GM10266 (cell line): ENCODE results near the gene MMP28.

Experiments used
- DNase-seq: peaks from one replicate; pipeline ENCODE4 v3.0.0; 2012; ENCODE audit errors: extremely low spot score
- CTCF ChIP-seq: IDR thresholded peaks from 2 replicates; pipeline ENCODE4 v1.5.1; 2012; ENCODE audit warnings: mild to moderate bottlenecking, low read depth; ENCODE audit not compliant: control insufficient read depth, insufficient read depth; ENCODE audit errors: missing control alignments

MMP28 gene

DNA sequence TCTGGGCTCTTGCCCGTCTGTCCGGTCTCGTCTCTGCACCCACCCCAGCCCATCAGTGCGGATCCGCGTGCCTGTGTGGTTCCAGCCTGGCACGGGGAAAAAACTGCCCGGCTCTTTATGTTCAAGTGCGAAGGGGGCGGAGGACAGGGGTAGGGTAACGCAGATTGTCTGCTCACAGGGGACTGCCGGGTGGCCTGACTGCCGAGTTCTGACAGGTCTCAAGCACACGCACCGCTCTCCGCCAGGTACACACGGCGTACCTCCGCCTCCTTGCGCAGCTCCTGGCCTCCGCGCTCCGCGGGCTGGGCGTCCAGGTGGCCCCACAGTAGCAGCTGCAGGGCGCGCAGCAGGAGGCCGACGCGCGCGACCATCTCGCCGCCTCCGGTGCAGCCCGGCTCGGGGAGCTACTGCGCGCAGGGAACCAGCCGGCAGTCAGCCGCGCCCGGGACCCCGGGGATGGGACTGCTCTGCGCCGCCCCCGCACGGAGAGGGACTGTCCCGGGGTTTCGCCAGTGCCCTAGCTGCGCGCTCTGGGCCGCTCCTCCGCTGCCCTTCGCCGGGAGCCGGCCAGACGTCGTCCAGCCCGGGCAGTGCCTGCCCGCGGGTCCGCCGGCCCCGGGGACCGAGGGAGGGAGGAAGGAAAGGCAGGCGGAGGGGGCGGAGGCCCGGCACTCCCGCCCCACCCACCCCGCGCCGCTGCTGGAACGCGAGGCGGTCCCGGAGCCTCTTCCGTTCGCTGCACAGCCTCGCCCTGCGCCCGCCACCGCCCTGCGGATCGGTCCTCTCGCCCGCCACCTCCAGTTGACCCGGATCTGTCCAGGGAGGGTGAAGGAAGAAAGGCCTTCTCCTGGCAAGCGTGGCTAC is at the start of gene MMP28:
MMP28 (minus strand) TSS at position 635 of the 864 bp plus-strand sequence; CDS start at position 371, 264 bp downstream.
- peak; percentile 55 for DNase-seq
- no peak for TF ChIP-seq CTCF

GRCh38 chr17:35844547-35844946 is 49.1 kb upstream of the MMP28 start:
- no peak for DNase-seq
- no peak for TF ChIP-seq CTCF

- DNase-seq: no peak
- TF ChIP-seq CTCF: no peak
These were observed 48.3 kb upstream of the MMP28 start for GRCh38 chr17:35843698-35844097.

DNA sequence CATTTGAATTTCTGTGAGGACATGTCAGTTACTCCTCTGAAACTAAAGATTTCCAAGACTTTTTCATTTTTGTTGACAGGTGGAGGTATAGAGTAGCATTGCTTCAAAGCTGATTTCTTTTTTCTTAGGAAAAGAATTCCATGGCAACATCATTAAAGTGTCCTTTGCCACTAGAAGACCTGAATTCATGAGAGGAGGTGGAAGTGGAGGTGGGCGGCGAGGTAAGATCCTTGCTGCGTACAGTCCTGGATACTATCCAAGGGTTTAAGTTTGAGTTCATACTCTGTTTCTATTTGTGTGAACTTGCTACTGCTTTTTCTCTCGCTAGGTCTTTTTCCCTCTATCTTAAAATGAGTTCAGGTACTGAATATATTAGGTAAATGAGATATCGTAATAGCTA is 46.8 kb upstream of the MMP28 start:
- no peak for DNase-seq
- TF ChIP-seq CTCF: no peak

DNA sequence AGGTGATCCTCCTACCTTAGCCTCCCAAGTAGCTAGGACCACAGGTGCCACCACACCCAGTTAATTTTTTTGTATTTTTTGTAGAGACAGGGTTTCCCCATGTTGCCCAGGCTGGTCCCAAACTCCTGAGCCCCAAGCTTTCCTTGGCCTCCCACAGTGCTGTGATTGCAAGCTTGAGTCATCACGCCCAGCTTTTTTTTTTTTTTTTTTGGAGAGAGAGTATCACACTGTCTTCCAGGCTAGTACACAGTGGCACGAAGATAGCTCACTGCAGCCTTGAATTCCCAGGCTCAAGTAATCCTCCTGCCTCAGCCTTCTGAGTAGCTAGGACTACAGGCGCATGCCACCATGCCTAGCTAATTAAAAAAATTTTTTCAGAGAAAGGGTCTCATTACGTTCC is 46.1 kb upstream of the MMP28 start:
- no peak for DNase-seq
- no peak for TF ChIP-seq CTCF

GRCh38 chr17:35841101-35841500 is 45.7 kb upstream of the MMP28 start:
- no peak for TF ChIP-seq CTCF
- DNase-seq: no peak

DNA sequence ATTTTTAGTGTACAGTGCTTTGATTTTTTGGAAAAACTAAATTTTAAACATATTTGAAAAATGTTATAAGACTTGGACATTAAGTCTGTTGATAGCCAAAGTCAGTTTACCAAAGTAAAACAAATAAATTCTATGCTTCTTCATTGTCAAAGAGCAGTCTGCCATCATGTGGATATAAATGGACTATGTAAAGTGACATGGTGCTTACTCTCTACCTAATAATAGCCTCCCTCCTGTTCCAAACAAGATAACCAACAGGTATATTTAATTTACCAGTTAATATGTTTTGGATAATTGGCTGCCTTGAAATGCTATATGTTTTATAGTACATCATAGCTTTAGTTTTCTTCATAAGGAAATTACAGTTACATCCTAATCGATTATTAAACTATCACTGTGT is 29.8 kb upstream of the MMP28 start:
- no peak for DNase-seq
- TF ChIP-seq CTCF: no peak
